ENCODE results near the gene SPG7.

GRCh38 chr16:89506113-89506504, 2.1 kb upstream of the SPG7 start:
- TF ChIP-seq CTCF (IDR thresholded peaks at IDR 0.05) (no peak), POLR2A (IDR thresholded peaks at IDR 0.05) (no peak)

Data from heart left ventricle (tissue), 13 donors.